ENCODE results near the gene ADAMTS17.
A peak's percentile ranks its signal among the peaks of the same experiment; 100 is the strongest.

Gene ADAMTS17

DNA sequence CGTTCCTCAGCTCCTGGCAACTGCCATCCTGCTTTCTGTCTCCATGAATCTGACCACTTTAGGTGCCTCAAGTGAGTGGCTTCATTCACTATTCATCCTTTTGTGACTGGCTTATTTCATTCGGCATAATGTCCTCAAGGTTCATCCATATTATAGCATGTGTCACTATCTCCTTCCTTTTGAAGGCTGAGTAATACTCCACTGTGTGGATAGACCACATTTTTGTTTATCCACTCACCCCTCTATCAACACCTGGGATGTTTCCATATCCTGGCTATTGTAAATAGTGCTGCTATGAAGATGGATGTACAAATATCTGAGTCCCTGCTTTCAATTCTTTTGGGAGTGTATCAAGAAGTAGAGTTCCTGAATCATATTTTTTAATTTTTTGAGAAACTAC, 98.8 kb downstream of the ADAMTS17 start:
- no peak for TF ChIP-seq ZFX (IDR thresholded peaks at IDR 0.05)
- TF ChIP-seq, protein P1, sequence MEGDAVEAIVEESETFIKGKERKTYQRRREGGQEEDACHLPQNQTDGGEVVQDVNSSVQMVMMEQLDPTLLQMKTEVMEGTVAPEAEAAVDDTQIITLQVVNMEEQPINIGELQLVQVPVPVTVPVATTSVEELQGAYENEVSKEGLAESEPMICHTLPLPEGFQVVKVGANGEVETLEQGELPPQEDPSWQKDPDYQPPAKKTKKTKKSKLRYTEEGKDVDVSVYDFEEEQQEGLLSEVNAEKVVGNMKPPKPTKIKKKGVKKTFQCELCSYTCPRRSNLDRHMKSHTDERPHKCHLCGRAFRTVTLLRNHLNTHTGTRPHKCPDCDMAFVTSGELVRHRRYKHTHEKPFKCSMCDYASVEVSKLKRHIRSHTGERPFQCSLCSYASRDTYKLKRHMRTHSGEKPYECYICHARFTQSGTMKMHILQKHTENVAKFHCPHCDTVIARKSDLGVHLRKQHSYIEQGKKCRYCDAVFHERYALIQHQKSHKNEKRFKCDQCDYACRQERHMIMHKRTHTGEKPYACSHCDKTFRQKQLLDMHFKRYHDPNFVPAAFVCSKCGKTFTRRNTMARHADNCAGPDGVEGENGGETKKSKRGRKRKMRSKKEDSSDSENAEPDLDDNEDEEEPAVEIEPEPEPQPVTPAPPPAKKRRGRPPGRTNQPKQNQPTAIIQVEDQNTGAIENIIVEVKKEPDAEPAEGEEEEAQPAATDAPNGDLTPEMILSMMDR (conservative IDR thresholded peaks at IDR 0.05) = no peak
- no peak overlapping the region for H3K27ac ChIP-seq

DNA sequence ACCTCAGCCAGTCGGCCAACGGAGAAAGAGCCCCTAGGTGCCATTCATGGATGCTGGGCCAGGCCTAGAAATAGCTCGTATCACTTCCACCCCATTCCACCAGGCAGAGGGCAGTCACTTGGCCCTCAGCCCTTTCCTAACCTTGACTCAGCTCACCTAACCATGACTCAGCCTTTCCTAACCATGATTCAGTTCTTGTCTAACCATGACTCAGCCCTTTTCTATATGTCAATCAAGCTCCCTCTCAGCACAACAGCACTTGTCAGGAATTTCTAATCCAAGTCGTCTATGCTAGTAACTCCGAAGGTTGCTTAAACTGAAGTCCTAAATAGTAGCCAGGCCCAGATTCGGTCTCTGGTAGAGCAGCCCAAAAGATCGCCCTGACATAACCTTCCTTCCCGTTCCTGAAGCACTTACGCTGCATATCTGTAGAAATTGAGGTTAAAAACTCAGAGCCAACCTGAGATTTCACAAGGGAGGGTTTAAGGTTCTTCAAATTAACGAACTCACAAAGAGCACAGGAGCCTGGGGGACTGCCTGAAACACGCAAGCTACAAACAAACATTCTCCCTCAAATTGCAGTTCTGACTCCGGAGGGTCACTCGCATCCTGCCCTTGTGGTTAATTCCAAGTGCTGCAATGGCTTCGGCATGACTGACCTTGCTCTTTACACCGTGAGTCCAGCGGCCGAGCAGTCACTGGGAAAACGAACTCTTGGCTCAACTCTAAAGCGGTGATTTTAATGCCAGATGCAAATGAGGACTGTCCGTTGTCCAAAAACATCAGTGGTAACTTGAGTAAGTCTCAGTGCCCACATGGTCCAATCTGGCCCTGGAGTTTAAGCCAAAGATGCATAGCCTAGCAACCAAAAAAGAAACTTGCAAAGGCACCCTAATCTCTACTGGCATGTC, 99.9 kb downstream of the ADAMTS17 start:
- TF ChIP-seq ZFX (IDR thresholded peaks at IDR 0.05) = no peak
- TF ChIP-seq, protein P1 (conservative IDR thresholded peaks at IDR 0.05) = no peak
- H3K27ac ChIP-seq = no peak overlapping the region

GRCh38 chr15:100236981-100237720, 104.6 kb downstream of the ADAMTS17 start:
- TF ChIP-seq ZFX (IDR thresholded peaks at IDR 0.05) = no peak
- TF ChIP-seq, protein P1 (conservative IDR thresholded peaks at IDR 0.05) = no peak
- H3K27ac ChIP-seq = no peak overlapping the region

- TF ChIP-seq, protein P1 (conservative IDR thresholded peaks at IDR 0.05) = no peak
- TF ChIP-seq ZFX (IDR thresholded peaks at IDR 0.05) = no peak
- H3K27ac ChIP-seq = no peak overlapping the region
Observed at GRCh38 chr15:100235030-100235617, 106.7 kb downstream of the ADAMTS17 start.

DNA sequence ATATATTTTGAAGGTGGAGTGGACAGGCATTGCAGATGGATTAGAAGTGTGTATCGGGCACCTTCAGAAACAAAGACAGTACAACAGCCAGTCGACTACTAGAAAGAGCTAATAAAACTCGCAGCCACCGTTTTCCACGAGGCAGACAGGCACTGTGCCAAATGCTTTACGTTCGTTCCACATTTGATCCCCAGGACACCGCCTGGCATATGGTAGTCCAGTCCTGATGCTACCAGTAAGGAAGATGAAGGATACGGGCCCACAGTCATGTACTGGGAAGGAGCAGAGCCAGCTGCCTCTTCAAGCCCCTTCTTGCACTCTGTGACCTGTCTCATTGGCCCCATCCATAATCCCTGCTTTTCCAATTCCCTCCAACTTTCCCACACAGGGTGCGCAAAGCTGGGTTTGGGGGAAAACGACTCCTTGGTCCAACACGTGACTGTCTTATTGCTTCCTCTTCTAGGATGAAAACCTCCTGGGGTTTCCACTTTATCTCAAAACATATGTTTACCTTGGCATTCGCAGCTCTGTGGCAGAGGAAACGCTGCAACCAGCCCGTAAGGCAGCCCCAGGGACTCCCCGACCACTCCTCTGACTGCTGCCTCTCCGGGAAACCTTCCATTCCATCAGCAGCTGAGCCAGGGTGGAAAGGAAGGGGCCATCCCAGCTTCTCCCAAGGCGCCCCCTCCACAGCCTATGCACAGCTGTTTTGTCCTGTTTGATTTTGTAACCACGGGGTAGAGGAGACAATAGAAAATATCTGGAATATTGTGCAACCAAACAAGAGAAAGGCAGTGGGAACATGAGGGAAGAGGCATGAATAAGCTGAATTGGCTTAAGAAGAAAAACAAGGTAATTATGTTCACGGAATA, 107.4 kb downstream of the ADAMTS17 start:
- TF ChIP-seq, protein P1 (conservative IDR thresholded peaks at IDR 0.05) = no peak
- TF ChIP-seq ZFX (IDR thresholded peaks at IDR 0.05) = no peak
- H3K27ac ChIP-seq = peak overlapping the region; percentile 5; the same call in 1 of the 2 replicates

GRCh38 chr15:100230784-100231183, 111.0 kb downstream of the ADAMTS17 start:
- H3K27ac ChIP-seq = no peak overlapping the region
- TF ChIP-seq ZFX (IDR thresholded peaks at IDR 0.05) = no peak
- TF ChIP-seq, protein P1 (conservative IDR thresholded peaks at IDR 0.05) = no peak
